KMS-11 (cell line): Measurements from ENCODE around the gene SLC17A9.
"Not testable (repeated sequence)": the region's sequence is repeated elsewhere in the genome, so short reads cannot be mapped to it uniquely, and the experiment has no call there.

Experiments
- H2AFZ ChIP-seq: fragments of 200-600 bp; sonication (generic); 2 replicates; pipeline ENCODE4 v1.6.1; 2016; ENCODE audit warnings: antibody characterized with exemption, mixed run types, low read depth
- H3K27ac ChIP-seq: fragments of 200-600 bp; sonication (generic); 2 replicates; pipeline ENCODE4 v1.6.1; 2016; ENCODE audit warnings: mild to moderate bottlenecking, mixed run types
- H3K27me3 ChIP-seq: fragments of 200-600 bp; sonication (generic); 2 replicates; pipeline ENCODE4 v1.6.1; 2017; ENCODE audit warnings: mild to moderate bottlenecking, low read depth, mixed run types, moderate library complexity; ENCODE audit not compliant: insufficient read depth
- H3K36me3 ChIP-seq: fragments of 200-600 bp; sonication (generic); 2 replicates; pipeline ENCODE4 v1.6.1; 2017; ENCODE audit warnings: mild to moderate bottlenecking, mixed run types; ENCODE audit not compliant: insufficient read depth
- H3K4me1 ChIP-seq: fragments of 200-600 bp; sonication (generic); 2 replicates; pipeline ENCODE4 v1.6.1; 2016; ENCODE audit warnings: mild to moderate bottlenecking, low read depth, mixed run types; ENCODE audit not compliant: poor library complexity, severe bottlenecking
- H3K4me2 ChIP-seq: fragments of 200-600 bp; sonication (generic); 2 replicates; pipeline ENCODE4 v1.7.0; 2016; ENCODE audit warnings: mild to moderate bottlenecking, mixed run types
- H3K4me3 ChIP-seq: fragments of 200-600 bp; sonication (generic); IDR thresholded peaks from 2 replicates; pipeline ENCODE4 v1.6.1; 2017; ENCODE audit warnings: low read depth, low read length, mixed read lengths; ENCODE audit not compliant: insufficient read depth
- H3K79me2 ChIP-seq: fragments of 200-600 bp; sonication (generic); 2 replicates; pipeline ENCODE4 v1.6.1; 2016; ENCODE audit warnings: low read depth, mixed run types; ENCODE audit not compliant: insufficient read depth
- H3K9ac ChIP-seq: fragments of 200-600 bp; sonication (generic); 2 replicates; pipeline ENCODE4 v1.6.1; 2016; ENCODE audit warnings: mild to moderate bottlenecking, mixed run types
- H4K20me1 ChIP-seq: fragments of 200-600 bp; sonication (generic); 2 replicates; pipeline ENCODE4 v1.6.1; 2016; ENCODE audit warnings: mild to moderate bottlenecking, mixed run types; ENCODE audit not compliant: insufficient read depth
- TF ChIP-seq, protein P1 (sequence below): fragments of 200-600 bp; sonication (generic); conservative IDR thresholded peaks from 2 replicates; pipeline ENCODE4 v1.6.1; 2017; ENCODE audit warnings: low read depth, mild to moderate bottlenecking, antibody characterized with exemption, low read length, moderate library complexity, mixed read lengths

Gene SLC17A9

DNA sequence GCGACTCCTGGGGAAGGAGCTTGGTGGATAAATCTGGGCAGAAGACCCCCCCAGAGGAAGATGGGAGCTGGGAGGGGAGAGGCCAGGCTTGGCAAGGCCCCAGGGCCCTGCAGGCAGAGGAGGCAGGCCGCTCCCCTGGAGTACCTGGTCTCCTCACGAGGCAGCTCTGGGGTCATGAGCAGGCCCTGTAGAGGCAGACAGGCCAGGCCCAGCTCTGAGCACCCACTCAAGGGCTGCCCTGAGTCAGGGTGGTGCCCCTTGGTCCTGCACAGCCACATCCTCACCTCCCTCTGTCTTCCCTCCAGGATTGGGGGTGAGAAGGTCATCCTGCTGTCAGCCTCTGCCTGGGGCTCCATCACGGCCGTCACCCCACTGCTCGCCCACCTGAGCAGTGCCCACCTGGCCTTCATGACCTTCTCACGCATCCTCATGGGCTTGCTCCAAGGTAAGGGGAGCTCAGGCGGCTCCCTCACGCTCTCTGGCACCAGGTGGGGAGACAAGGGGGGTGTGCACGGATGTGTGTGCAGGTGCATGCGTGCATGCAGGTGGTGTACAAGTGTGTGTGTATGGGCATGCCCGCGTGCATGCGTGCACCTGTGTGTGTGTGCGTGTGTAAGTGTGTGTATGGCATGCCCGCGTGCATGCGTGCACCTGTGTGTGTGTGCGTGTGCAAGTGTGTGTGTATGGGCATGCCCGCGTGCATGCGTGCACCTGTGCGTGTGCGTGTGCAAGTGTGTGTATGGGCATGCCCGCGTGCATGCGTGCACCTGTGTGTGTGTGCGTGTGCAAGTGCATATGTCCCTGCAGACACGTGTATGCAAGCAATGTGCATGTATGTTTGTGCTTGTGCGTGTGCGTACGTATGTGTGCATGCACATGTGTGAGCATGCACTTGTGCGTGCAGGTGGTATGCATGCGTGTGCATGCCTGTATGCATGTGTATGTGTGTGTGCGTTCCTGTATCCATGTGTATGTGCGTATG, 4.9 kb downstream of the SLC17A9 start:
- H3K9ac ChIP-seq, result no peak overlapping the region
- no peaks in the 10 kb centered on the region for H4K20me1 ChIP-seq
- H3K4me3 ChIP-seq, result no peak overlapping the region
- H2AFZ ChIP-seq, result no peak overlapping the region
- no peak overlapping the region for H3K27ac ChIP-seq
- H3K36me3 ChIP-seq, result no peaks in the 10 kb centered on the region
- no peaks in the 10 kb centered on the region for H3K79me2 ChIP-seq
- H3K4me2 ChIP-seq, result no peak overlapping the region
- TF ChIP-seq, protein P1, sequence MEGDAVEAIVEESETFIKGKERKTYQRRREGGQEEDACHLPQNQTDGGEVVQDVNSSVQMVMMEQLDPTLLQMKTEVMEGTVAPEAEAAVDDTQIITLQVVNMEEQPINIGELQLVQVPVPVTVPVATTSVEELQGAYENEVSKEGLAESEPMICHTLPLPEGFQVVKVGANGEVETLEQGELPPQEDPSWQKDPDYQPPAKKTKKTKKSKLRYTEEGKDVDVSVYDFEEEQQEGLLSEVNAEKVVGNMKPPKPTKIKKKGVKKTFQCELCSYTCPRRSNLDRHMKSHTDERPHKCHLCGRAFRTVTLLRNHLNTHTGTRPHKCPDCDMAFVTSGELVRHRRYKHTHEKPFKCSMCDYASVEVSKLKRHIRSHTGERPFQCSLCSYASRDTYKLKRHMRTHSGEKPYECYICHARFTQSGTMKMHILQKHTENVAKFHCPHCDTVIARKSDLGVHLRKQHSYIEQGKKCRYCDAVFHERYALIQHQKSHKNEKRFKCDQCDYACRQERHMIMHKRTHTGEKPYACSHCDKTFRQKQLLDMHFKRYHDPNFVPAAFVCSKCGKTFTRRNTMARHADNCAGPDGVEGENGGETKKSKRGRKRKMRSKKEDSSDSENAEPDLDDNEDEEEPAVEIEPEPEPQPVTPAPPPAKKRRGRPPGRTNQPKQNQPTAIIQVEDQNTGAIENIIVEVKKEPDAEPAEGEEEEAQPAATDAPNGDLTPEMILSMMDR, result no peak
- H3K27me3 ChIP-seq, result peaks cover 70% of the 10 kb centered on the region
- H3K4me1 ChIP-seq, result no peaks in the 10 kb centered on the region

DNA sequence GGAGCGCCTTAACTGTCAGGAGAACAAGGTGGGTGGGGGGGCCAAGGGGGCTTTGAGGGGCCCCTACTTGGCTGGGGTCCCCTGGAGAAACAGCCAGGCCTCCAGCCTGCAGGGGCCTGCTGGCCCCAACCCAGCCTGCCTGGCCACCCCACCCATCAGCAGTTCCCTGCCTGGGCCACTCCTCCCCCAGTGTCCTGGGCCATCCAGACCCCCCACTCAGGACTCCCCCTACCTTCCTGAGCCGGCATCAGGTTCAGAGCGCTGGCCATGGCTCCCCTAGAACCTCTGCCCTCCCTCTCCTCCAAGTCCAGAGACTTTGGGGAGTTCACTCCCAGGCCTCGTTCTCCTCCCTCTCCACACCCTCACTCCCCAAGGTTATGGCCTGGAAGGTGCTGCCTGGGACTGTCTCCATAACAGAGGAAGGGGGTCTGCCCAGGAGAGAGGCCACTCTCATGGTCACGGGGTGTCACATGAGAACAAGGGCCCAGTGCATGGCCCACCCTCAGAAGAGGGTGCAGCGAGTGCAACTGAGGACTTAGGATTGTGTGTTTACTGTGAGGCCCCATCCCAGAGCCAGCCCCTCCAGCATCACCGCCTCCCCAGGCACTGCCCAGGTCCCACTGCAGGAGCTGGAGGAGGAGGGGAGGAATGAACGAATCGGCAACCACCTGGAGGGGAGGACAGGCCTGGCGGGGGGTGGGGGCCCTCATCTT, 6.0 kb downstream of the SLC17A9 start:
- H2AFZ ChIP-seq, result no peak overlapping the region
- no peak overlapping the region for H3K27ac ChIP-seq
- TF ChIP-seq, protein P1, result no peak
- H3K4me3 ChIP-seq, result no peak overlapping the region
- no peaks in the 10 kb centered on the region for H3K79me2 ChIP-seq
- no peak overlapping the region for H3K9ac ChIP-seq
- H3K4me1 ChIP-seq, result no peaks in the 10 kb centered on the region
- H3K36me3 ChIP-seq, result no peaks in the 10 kb centered on the region
- peaks cover 78% of the 10 kb centered on the region for H3K27me3 ChIP-seq
- no peak overlapping the region for H3K4me2 ChIP-seq
- no peaks in the 10 kb centered on the region for H4K20me1 ChIP-seq

DNA sequence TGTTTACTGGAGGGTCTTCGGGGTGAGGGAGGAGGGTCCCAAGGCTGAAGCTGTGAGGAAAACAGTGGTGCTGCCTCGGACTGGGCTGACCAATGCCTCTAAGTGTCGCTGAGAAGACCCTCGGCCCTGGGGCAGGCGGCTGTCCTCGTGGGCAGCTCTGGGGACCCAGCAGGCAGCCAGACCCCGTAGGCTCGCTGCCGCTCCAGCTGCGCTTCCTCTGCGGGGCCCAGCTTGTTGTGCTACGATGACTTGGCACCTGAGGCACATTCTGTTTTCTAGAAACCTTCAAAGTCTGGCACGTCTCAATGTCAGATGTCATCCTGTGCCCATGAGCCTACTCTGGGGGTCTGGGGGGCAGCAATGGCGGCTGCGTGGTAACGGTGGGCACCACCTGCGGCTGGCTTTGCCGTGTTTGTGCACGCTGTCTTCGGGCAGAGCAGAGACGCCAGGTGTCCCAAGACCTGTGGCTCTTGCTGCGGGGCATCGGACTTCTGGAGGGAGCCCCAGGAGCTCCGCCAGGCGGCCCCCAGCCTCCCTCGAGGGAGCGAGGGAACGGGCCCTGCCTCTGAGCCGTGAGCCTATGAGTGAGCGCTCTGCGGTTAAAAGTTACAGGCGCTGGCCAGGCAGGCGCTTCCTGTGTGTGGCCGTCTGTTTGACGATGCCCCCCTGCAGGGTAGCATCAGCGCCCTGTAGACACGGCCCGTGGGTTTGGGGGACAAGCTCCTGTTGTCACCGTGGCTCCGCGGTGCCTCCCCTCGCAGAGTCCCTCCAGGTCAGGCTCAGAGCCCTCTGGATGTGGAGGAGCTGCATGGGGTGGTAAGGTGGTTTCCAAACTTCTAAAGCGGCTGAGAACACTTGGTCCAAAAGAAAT, 6.8 kb downstream of the SLC17A9 start:
- H3K27ac ChIP-seq, result no peak overlapping the region
- no peaks in the 10 kb centered on the region for H3K79me2 ChIP-seq
- H3K4me1 ChIP-seq, result no peaks in the 10 kb centered on the region
- no peaks in the 10 kb centered on the region for H3K36me3 ChIP-seq
- TF ChIP-seq, protein P1, result no peak
- H3K9ac ChIP-seq, result no peak overlapping the region
- H3K4me3 ChIP-seq, result no peak overlapping the region
- no peak overlapping the region for H2AFZ ChIP-seq
- peaks cover 85% of the 10 kb centered on the region for H3K27me3 ChIP-seq
- H3K4me2 ChIP-seq, result no peak overlapping the region
- no peaks in the 10 kb centered on the region for H4K20me1 ChIP-seq

DNA sequence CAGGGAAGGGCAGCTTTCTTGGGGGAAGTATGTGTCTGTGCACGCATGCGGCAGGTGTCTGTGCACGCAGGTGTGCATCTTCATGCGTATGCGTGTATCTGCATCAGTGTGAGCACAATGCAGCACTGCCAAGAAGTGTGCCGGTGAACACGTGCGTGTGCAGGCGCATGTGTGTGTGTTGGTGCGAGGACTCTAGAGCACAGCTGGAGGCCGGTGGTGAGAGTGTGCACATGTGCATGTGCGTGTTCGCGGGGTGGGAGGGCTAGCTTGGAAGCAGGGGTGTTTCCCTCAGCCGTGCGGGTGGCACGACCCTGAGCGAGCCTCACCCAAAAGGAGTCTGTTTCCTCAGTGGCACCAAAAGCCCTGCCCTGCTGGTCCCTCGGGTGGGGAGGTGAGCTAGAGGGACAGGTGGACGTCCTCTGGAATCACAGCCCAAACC, 7.5 kb downstream of the SLC17A9 start:
- Histone ChIP-seq H3K27me3 (peaks cover 86% of the 10 kb centered on the region), H4K20me1 (no peaks in the 10 kb centered on the region), H3K9ac (no peak overlapping the region), H2AFZ (no peak overlapping the region), H3K36me3 (no peaks in the 10 kb centered on the region), H3K4me2 (no peak overlapping the region), H3K27ac (no peak overlapping the region), H3K79me2 (no peaks in the 10 kb centered on the region), H3K4me3 (no peak overlapping the region), H3K4me1 (no peaks in the 10 kb centered on the region)
- TF ChIP-seq, protein P1, result no peak

DNA sequence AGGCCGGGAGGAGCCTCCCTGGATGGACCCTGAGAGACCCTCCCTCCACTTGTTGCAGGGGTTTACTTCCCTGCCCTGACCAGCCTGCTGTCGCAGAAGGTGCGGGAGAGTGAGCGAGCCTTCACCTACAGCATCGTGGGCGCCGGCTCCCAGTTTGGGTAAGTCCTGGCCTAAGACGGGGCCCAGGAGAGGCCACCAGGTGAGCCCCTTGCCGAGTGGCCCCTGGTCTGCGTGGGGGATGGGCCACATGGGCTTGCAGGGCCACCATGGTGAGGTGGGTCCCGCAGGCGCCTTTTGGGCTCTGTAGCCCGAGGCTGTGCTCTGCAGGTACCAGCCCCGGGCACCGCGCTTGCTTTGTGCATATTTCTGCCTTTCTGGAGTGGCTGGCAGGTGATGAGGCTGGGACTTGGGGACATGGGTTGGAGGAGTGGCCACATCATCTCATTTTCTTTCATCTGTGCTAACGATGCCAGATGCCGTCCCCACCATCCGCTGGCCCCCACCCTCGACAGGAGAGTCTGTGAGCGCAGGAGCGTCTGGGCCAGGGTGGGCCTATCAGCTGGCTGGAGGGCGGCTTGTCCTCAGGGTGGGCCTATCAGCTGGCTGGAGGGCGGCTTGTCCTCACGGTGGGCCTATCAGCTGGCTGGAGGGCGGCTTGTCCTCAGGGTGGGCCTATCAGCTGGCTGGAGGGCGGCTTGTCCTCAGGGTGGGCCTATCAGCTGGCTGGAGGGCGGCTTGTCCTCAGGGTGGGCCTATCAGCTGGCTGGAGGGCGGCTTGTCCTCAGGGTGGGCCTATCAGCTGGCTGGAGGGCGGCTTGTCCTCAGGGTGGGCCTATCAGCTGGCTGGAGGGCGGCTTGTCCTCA, 8.2 kb downstream of the SLC17A9 start:
- not testable (repeated sequence) for H4K20me1 ChIP-seq

More for the DNA sequence above, 8.2 kb downstream of the SLC17A9 start:
- not testable (repeated sequence) for H3K9ac ChIP-seq, H3K4me1 ChIP-seq, H3K4me2 ChIP-seq, H3K79me2 ChIP-seq, H3K27ac ChIP-seq, H3K36me3 ChIP-seq, H2AFZ ChIP-seq, H3K4me3 ChIP-seq
- peaks cover 86% of the 10 kb centered on the region for H3K27me3 ChIP-seq
